WTC11 (cell line): ENCODE measurements around the gene SLC12A9. TPM values are rescaled to one million over a fixed set of nuclear protein-coding genes. Genes with fewer than 3 reads are reported as not detected.

Experiments used
- ATAC-seq: fragments of 200-7000 bp; cut with Tn5 transposase; 2 replicates; pipeline ENCODE4 v1.10.0; 2021; ENCODE audit warnings: mild to moderate bottlenecking, moderate library complexity
- CTCF ChIA-PET: fragments of 300-600 bp; sonication (Branson Sonifier 250); formaldehyde crosslinking; loops from one replicate; lab custom pipeline; 2021; ENCODE audit warnings: antibody characterized with exemption; lab: Charles Lee
- POLR2A ChIA-PET: fragments of 350-600 bp; sonication (Branson Sonifier 250); formaldehyde crosslinking; loops from one replicate; lab custom pipeline; 2021; ENCODE audit warnings: antibody characterized with exemption; lab: Charles Lee
- DNase-seq: peaks from one replicate; pipeline ENCODE4 v3.0.0; 2021; ENCODE audit warnings: low spot score
- H3K27ac Mint-ChIP-seq: 2 replicates; pipeline ENCODE4 v1.8.0; 2021; ENCODE audit warnings: mixed read lengths
- H3K27me3 Mint-ChIP-seq: 2 replicates; pipeline ENCODE4 v1.8.0; 2021; ENCODE audit warnings: low read depth, mild to moderate bottlenecking, moderate library complexity, mixed read lengths
- H3K36me3 Mint-ChIP-seq: 2 replicates; pipeline ENCODE4 v1.8.0; 2021; ENCODE audit warnings: mixed read lengths
- H3K4me1 Mint-ChIP-seq: 2 replicates; pipeline ENCODE4 v1.8.0; 2022; ENCODE audit warnings: mixed read lengths
- H3K4me3 Mint-ChIP-seq: 2 replicates; pipeline ENCODE4 v1.8.0; 2021; ENCODE audit warnings: mild to moderate bottlenecking, moderate library complexity, mixed read lengths
- H3K9me3 Mint-ChIP-seq: 2 replicates; pipeline ENCODE4 v1.8.0; 2021; ENCODE audit warnings: mixed read lengths
- AFF4 ChIP-seq: sonication (generic); formaldehyde crosslinking; IDR thresholded peaks from 2 replicates; pipeline ENCODE4 v1.8.1; 2023; ENCODE audit warnings: mild to moderate bottlenecking, missing genetic modification reagents, borderline replicate concordance
- ATF6 ChIP-seq: sonication (generic); formaldehyde crosslinking; IDR thresholded peaks from 2 replicates; pipeline ENCODE4 v1.8.1; 2023; ENCODE audit warnings: mild to moderate bottlenecking, missing genetic modification reagents
- E2F4 ChIP-seq: sonication (generic); formaldehyde crosslinking; IDR thresholded peaks from 2 replicates; pipeline ENCODE4 v1.8.1; 2022; ENCODE audit warnings: low read depth, mild to moderate bottlenecking, moderate library complexity, missing genetic modification reagents, borderline replicate concordance
- ELF4 ChIP-seq: sonication (generic); formaldehyde crosslinking; IDR thresholded peaks from 2 replicates; pipeline ENCODE4 v1.8.1; 2022; ENCODE audit warnings: low read depth, mild to moderate bottlenecking, moderate library complexity, missing genetic modification reagents
- FOXJ3 ChIP-seq: sonication (generic); formaldehyde crosslinking; IDR thresholded peaks from 2 replicates; pipeline ENCODE4 v1.9.0; 2021; ENCODE audit warnings: missing genetic modification reagents, mild to moderate bottlenecking, borderline replicate concordance
- FOXP4 ChIP-seq: sonication (generic); formaldehyde crosslinking; IDR thresholded peaks from 2 replicates; pipeline ENCODE4 v1.8.0; 2022; ENCODE audit warnings: mild to moderate bottlenecking, missing genetic modification reagents
- HMGA2 ChIP-seq: fragments of 250-450 bp; sonication (Bioruptor Pico); IDR thresholded peaks from 2 replicates; pipeline ENCODE4 v1.4.0; 2021; ENCODE audit warnings: mild to moderate bottlenecking, moderate library complexity
- HMGXB4 ChIP-seq: sonication (generic); formaldehyde crosslinking; IDR thresholded peaks from 2 replicates; pipeline ENCODE4 v1.8.1; 2023; ENCODE audit warnings: mild to moderate bottlenecking, moderate library complexity, missing genetic modification reagents
- MAX ChIP-seq: sonication (generic); formaldehyde crosslinking; IDR thresholded peaks from 2 replicates; pipeline ENCODE4 v1.8.0; 2022; ENCODE audit warnings: mild to moderate bottlenecking, missing genetic modification reagents
- MXD4 ChIP-seq: fragments of 250-450 bp; sonication (Bioruptor Pico); IDR thresholded peaks from 2 replicates; pipeline ENCODE4 v1.8.0; 2021; ENCODE audit warnings: mild to moderate bottlenecking, moderate library complexity, borderline replicate concordance
- NFYB ChIP-seq: sonication (generic); formaldehyde crosslinking; conservative IDR thresholded peaks from 2 replicates; pipeline ENCODE4 v1.8.0; 2022; ENCODE audit warnings: low read depth, missing genetic modification reagents
- RORB ChIP-seq: fragments of 250-450 bp; sonication (Bioruptor Pico); IDR thresholded peaks from 2 replicates; pipeline ENCODE4 v1.9.0; 2021; ENCODE audit warnings: mild to moderate bottlenecking
- ZNF121 ChIP-seq: sonication (generic); formaldehyde crosslinking; IDR thresholded peaks from 2 replicates; pipeline ENCODE4 v1.8.0; 2023; ENCODE audit warnings: missing genetic modification reagents
- ZNF219 ChIP-seq: sonication (generic); formaldehyde crosslinking; IDR thresholded peaks from 2 replicates; pipeline ENCODE4 v1.8.0; 2023; ENCODE audit warnings: missing genetic modification reagents, mild to moderate bottlenecking, borderline replicate concordance
- total RNA-seq: library from RNA; stranded (reverse); gene quantifications from 3 replicates; pipeline ENCODE4 v1.2.3, GENCODE V29; 2021

Gene SLC12A9
- total RNA-seq, 1 experiment from 2014 or later = 39.3 TPM

GRCh38 chr7:100880645-100881044 lies 28.1 kb downstream of the SLC12A9 start (continued):
- no peak for TF ChIP-seq ELF4
- no peak for TF ChIP-seq MXD4 (CRISPR knock-in tag)
- TF ChIP-seq ZNF121 (CRISPR knock-in tag) = no peak

GRCh38 chr7:100881136-100881535 lies 28.6 kb downstream of the SLC12A9 start:
- Mint-ChIP-seq H3K4me3 (no peak overlapping the region), H3K36me3 (peaks cover 86% of the 10 kb centered on the region)

More at GRCh38 chr7:100881136-100881535, 28.6 kb downstream of the SLC12A9 start:
- POLR2A ChIA-PET = interaction anchor here (0.6 kb wide), 1 partner anchor 14 kb away, joined by 4 read pairs; the partner anchor contains the start of gene TRIP6
- CTCF ChIA-PET = no interaction called here
- H3K27ac Mint-ChIP-seq = peak overlapping the region; percentile 72; the same call in 1 of the 2 replicates
- no peak for TF ChIP-seq HMGXB4 (CRISPR knock-in tag)
- TF ChIP-seq E2F4 (CRISPR knock-in tag) = no peak
- TF ChIP-seq AFF4 (CRISPR knock-in tag) = no peak
- TF ChIP-seq HMGA2 (CRISPR knock-in tag) = no peak
- no peak for TF ChIP-seq RORB (CRISPR knock-in tag)
- TF ChIP-seq MAX (CRISPR knock-in tag) = no peak
- no peak for TF ChIP-seq MXD4 (CRISPR knock-in tag)
- no peak for TF ChIP-seq NFYB
- no peak for TF ChIP-seq FOXJ3 (CRISPR knock-in tag)
- no peak for TF ChIP-seq FOXP4 (CRISPR knock-in tag)
- TF ChIP-seq ATF6 (CRISPR knock-in tag) = no peak
- no peak for TF ChIP-seq ZNF219 (CRISPR knock-in tag)
- TF ChIP-seq, all 79 proteins: peak for 0
- Mint-ChIP-seq H3K9me3 (no peaks in the 10 kb centered on the region), H3K4me1 (peaks cover 14% of the 10 kb centered on the region), H3K27me3 (no peaks in the 10 kb centered on the region)
- no peak for ATAC-seq
- DNase-seq = no peak
